ENCODE data around the gene C2orf49.

GRCh38 chr2:105297216-105297615, 40.1 kb upstream of the C2orf49 start:
- TF ChIP-seq TCF12 (IDR thresholded peaks at IDR 0.05; ENCODE audit: low read depth, low read length), result no peak
- no peak for TF ChIP-seq EZH2 (IDR thresholded peaks at IDR 0.05; ENCODE audit: low read depth, low read length, severe bottlenecking)
- TF ChIP-seq POLR2A (IDR thresholded peaks at IDR 0.05; ENCODE audit: control extremely low read depth in 1 of 2, low read depth in 2 of 2, low read length in 2 of 2), result no peak
- no peak for TF ChIP-seq NRF1 (IDR thresholded peaks at IDR 0.05; ENCODE audit: low read depth, low read length)
- TF ChIP-seq CTCF (IDR thresholded peaks at IDR 0.05; ENCODE audit: control extremely low read depth in 1 of 3, insufficient read depth in 1 of 3, low read depth in 1 of 3, low read length in 3 of 3), result no peak
- TF ChIP-seq BACH1 (IDR thresholded peaks at IDR 0.05; ENCODE audit: low read length), result no peak
- TF ChIP-seq RFX5 (IDR thresholded peaks at IDR 0.05; ENCODE audit: borderline replicate concordance, low read depth, low read length), result no peak
- TF ChIP-seq CEBPB (IDR thresholded peaks at IDR 0.05; ENCODE audit: low read depth, low read length), result no peak
- TF ChIP-seq YY1 (IDR thresholded peaks at IDR 0.05; ENCODE audit: low read depth, low read length), result no peak

Data from H1 (cell line).